NB4 (cell line): ENCODE data around the gene PACS1.

ENCODE experiments used
- TF ChIP-seq, protein P1 (sequence below): IDR thresholded peaks from one replicate; pipeline ENCODE4 v1.5.1; 2012; ENCODE audit warnings: low read depth, low read length
- TF ChIP-seq, protein P2 (sequence below): IDR thresholded peaks from 2 replicates; pipeline ENCODE4 v1.6.1; 2011; ENCODE audit warnings: low read depth, low read length

DNA sequence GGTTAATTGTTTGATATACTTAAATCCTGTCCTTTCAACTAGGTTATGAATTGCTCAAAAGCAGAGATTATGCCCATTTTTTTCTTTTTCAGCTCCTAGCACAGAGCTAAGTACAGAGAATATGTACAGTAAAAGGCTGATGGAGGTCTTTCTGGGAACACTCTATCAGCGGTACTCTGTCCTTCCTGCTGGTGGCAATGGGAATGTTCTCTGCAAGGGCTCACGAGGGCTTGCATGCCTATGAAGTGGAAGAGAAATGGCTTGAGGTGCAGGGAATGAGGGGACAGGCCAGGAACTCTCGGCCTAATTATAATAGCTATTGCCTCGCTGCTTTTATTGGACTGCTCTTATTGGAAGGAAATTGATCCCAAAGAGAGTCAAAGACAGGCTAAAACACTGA lies 114.7 kb downstream of the PACS1 start:
- TF ChIP-seq, protein P1, sequence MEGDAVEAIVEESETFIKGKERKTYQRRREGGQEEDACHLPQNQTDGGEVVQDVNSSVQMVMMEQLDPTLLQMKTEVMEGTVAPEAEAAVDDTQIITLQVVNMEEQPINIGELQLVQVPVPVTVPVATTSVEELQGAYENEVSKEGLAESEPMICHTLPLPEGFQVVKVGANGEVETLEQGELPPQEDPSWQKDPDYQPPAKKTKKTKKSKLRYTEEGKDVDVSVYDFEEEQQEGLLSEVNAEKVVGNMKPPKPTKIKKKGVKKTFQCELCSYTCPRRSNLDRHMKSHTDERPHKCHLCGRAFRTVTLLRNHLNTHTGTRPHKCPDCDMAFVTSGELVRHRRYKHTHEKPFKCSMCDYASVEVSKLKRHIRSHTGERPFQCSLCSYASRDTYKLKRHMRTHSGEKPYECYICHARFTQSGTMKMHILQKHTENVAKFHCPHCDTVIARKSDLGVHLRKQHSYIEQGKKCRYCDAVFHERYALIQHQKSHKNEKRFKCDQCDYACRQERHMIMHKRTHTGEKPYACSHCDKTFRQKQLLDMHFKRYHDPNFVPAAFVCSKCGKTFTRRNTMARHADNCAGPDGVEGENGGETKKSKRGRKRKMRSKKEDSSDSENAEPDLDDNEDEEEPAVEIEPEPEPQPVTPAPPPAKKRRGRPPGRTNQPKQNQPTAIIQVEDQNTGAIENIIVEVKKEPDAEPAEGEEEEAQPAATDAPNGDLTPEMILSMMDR, result no peak
- TF ChIP-seq, protein P2, sequence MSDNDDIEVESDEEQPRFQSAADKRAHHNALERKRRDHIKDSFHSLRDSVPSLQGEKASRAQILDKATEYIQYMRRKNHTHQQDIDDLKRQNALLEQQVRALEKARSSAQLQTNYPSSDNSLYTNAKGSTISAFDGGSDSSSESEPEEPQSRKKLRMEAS, result no peak
